ENCODE data around the gene HSD17B8. TPM values are rescaled to one million over a fixed set of nuclear protein-coding genes. Genes with fewer than 3 reads are reported as not detected.
A peak's percentile ranks its signal among the peaks of the same experiment; 100 is the strongest.

The HSD17B8 gene
- total RNA-seq: 18.2 and 18.3 TPM in 2 replicates

DNA sequence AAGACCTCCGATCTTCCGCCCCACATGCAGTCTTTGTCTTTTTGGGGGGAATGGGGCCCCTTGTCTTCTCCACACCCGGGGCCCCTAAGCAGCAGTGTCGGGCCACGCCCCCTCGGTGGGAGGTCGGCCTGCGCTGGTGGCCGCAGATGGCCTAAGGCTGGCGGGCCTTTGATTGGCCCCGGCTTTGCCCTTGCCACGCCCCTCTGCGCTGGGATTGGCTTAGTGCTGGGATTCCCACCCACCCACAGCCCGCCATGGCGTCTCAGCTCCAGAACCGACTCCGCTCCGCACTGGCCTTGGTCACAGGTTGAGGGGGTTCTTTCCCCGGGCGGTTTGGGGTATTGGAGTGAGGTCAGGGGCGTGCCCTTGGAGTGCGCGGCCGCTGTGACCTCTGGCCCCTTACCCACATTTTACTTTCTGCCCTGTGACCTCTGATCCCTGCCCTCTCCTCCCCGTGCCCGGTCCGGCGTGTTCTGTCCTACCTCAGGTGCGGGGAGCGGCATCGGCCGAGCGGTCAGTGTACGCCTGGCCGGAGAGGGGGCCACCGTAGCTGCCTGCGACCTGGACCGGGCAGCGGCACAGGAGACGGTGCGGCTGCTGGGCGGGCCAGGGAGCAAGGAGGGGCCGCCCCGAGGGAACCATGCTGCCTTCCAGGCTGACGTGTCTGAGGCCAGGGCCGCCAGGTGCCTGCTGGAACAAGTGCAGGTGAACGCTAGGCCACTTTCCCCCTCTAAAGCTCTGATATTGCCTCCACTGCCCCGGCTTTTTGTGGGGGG is at the start of gene HSD17B8:
TSS of gene HSD17B8 (plus strand) at position 241 of the 776 bp plus-strand sequence. CDS start at position 255, 14 bp downstream.
- H3K9me3 Mint-ChIP-seq: no peaks in the 10 kb centered on the region

GRCh38 chr6:33156561-33156960 is 47.9 kb upstream of the HSD17B8 start:
- Mint-ChIP-seq H3K27ac (no peak overlapping the region), H3K36me3 (ENCODE audit: low read depth) (peaks cover 2% of the 10 kb centered on the region)
- DNase-seq: no peak

More for the DNA sequence above, at the start of gene HSD17B8:
- intact Hi-C loops (cut with micrococcal nuclease): loop anchor here (1.0 to 10.0 kb wide), 7 partner anchors 45 to 1470 kb away; partner anchors contain the start of genes AGPAT1, CLIC1, PSMB8 and RNF5
- peak within 1 kb of the TSS; percentile 97 for H3K27ac Mint-ChIP-seq
- H3K4me1 Mint-ChIP-seq: peaks cover 61% of the 10 kb centered on the region
- no peaks in the 10 kb centered on the region for H3K27me3 Mint-ChIP-seq
- H3K4me3 Mint-ChIP-seq: peak within 1 kb of the TSS; percentile 100
- peak; percentile 97 for DNase-seq
- peaks cover 47% of the 10 kb centered on the region for H3K36me3 Mint-ChIP-seq (ENCODE audit: low read depth)

GRCh38 chr6:33156964-33157363 is 47.5 kb upstream of the HSD17B8 start:
- no peak overlapping the region for H3K27ac Mint-ChIP-seq
- intact Hi-C loops (cut with micrococcal nuclease): no loop called here
- peaks cover 1% of the 10 kb centered on the region for H3K9me3 Mint-ChIP-seq
- no peak for DNase-seq
- peaks cover 15% of the 10 kb centered on the region for H3K27me3 Mint-ChIP-seq
- peaks cover 13% of the 10 kb centered on the region for H3K4me1 Mint-ChIP-seq
- H3K4me3 Mint-ChIP-seq: no peak overlapping the region
- no peaks in the 10 kb centered on the region for H3K36me3 Mint-ChIP-seq (ENCODE audit: low read depth)

More at GRCh38 chr6:33156561-33156960, 47.9 kb upstream of the HSD17B8 start:
- intact Hi-C loops (cut with micrococcal nuclease): no loop called here
- Mint-ChIP-seq H3K4me1 (peaks cover 9% of the 10 kb centered on the region), H3K27me3 (peaks cover 18% of the 10 kb centered on the region), H3K9me3 (peaks cover 4% of the 10 kb centered on the region), H3K4me3 (no peak overlapping the region)

DNA sequence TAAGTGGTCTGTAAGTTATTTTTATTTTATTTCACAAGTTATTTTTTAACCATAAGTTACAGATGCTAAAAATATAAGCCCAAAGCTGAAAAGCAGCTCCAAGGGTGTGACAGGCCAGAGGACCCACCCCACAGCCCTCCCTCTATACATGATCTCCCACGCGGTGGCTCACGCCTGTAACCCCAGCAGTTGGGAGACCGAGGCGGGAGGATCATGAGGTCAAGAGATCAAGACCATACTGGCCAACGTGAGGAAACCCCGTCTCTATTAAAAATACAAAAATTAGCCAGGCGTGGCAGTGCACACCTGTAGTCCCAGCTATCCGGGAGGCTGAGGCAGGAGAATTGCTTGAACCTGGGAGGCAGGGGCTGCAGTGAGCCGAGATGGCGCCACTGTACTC is 44.4 kb upstream of the HSD17B8 start:
- no peak for DNase-seq
- Mint-ChIP-seq H3K4me1 (peaks cover 14% of the 10 kb centered on the region), H3K27ac (no peak overlapping the region), H3K4me3 (no peak overlapping the region), H3K9me3 (no peaks in the 10 kb centered on the region), H3K27me3 (peaks cover 2% of the 10 kb centered on the region), H3K36me3 (ENCODE audit: low read depth) (no peaks in the 10 kb centered on the region)
- intact Hi-C loops (cut with micrococcal nuclease): loop anchor here (2.0 to 5.0 kb wide), 2 partner anchors 37 to 43 kb away; no protein-coding TSS in a partner anchor

GRCh38 chr6:33160728-33161344 is 43.6 kb upstream of the HSD17B8 start:
- peaks cover 2% of the 10 kb centered on the region for H3K27me3 Mint-ChIP-seq
- no peaks in the 10 kb centered on the region for H3K9me3 Mint-ChIP-seq
- intact Hi-C loops (cut with micrococcal nuclease): loop anchor here (1.0 to 5.0 kb wide), 3 partner anchors 36 to 87 kb away; no protein-coding TSS in a partner anchor
- H3K36me3 Mint-ChIP-seq (ENCODE audit: low read depth): no peaks in the 10 kb centered on the region
- DNase-seq: no peak
- peak overlapping the region; percentile 87 for H3K4me3 Mint-ChIP-seq
- H3K4me1 Mint-ChIP-seq: peaks cover 14% of the 10 kb centered on the region
- no peak overlapping the region for H3K27ac Mint-ChIP-seq

GRCh38 chr6:33161354-33162331 is 42.8 kb upstream of the HSD17B8 start:
- H3K36me3 Mint-ChIP-seq (ENCODE audit: low read depth): no peaks in the 10 kb centered on the region
- H3K27ac Mint-ChIP-seq: peak overlapping the region; percentile 86
- peaks cover under 1% of the 10 kb centered on the region for H3K27me3 Mint-ChIP-seq
- H3K4me1 Mint-ChIP-seq: peaks cover 14% of the 10 kb centered on the region
- H3K4me3 Mint-ChIP-seq: peak overlapping the region; percentile 87
- no peaks in the 10 kb centered on the region for H3K9me3 Mint-ChIP-seq
- peak; percentile 96 for DNase-seq
- intact Hi-C loops (cut with micrococcal nuclease): loop anchor here (1.0 to 5.0 kb wide), 3 partner anchors 35 to 87 kb away; no protein-coding TSS in a partner anchor

- H3K4me1 Mint-ChIP-seq: peaks cover 14% of the 10 kb centered on the region
- intact Hi-C loops (cut with micrococcal nuclease): loop anchor here (5.0 kb wide), 1 partner anchor 46 kb away; no protein-coding TSS in a partner anchor
These were observed 40.9 kb upstream of the HSD17B8 start for GRCh38 chr6:33163540-33163939.

GRCh38 chr6:33164176-33164575 is 40.3 kb upstream of the HSD17B8 start:
- Mint-ChIP-seq H3K27ac (no peak overlapping the region), H3K4me3 (no peak overlapping the region)
- intact Hi-C loops (cut with micrococcal nuclease): loop anchor here (5.0 kb wide), 1 partner anchor 47 kb away; no protein-coding TSS in a partner anchor

More at GRCh38 chr6:33163540-33163939, 40.9 kb upstream of the HSD17B8 start:
- no peak for DNase-seq
- no peaks in the 10 kb centered on the region for H3K36me3 Mint-ChIP-seq (ENCODE audit: low read depth)
- H3K27ac Mint-ChIP-seq: no peak overlapping the region
- no peaks in the 10 kb centered on the region for H3K27me3 Mint-ChIP-seq
- no peak overlapping the region for H3K4me3 Mint-ChIP-seq
- H3K9me3 Mint-ChIP-seq: no peaks in the 10 kb centered on the region

GRCh38 chr6:33164665-33165373 is 39.6 kb upstream of the HSD17B8 start:
- intact Hi-C loops (cut with micrococcal nuclease): loop anchor here (5.0 kb wide), 1 partner anchor 48 kb away; no protein-coding TSS in a partner anchor

More at GRCh38 chr6:33164176-33164575, 40.3 kb upstream of the HSD17B8 start:
- Mint-ChIP-seq H3K27me3 (no peaks in the 10 kb centered on the region), H3K36me3 (ENCODE audit: low read depth) (no peaks in the 10 kb centered on the region), H3K4me1 (peaks cover 14% of the 10 kb centered on the region), H3K9me3 (no peaks in the 10 kb centered on the region)
- DNase-seq: no peak

DNA sequence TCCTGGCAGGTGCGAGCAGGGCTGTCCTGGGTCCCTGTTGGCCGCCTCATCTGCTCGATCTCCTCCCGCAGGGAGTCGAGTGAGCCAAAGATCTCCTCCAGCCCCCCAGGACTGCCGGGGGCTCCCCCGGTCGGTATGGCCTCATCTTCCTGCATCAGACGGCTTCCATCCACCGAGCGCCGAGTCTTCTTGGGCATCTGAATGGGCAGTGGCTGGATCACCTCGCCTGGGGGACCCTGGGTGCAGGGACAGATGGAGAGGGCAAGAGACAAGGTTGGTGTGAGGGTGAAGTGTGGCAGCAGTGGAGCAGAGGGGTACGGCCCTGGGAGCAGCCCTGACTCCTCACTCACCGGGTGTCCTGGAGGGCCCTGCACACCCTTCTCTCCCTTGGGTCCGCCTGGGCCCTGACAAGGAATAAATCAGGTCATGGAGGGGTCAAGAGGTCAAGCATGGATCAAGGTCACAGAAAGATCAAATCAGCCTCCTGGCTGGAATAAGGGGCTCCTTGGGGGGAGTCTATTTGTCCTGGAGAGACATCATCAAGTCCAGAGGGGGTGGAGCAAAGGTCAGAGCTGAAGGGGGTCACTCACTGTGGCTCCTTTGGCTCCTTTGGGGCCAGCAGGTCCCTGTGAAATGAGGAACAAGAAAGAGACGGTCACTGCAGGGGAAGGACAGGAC is 38.7 kb upstream of the HSD17B8 start:
- DNase-seq: no peak
- intact Hi-C loops (cut with micrococcal nuclease): no loop called here
- no peaks in the 10 kb centered on the region for H3K9me3 Mint-ChIP-seq
- H3K4me3 Mint-ChIP-seq: no peak overlapping the region
- no peaks in the 10 kb centered on the region for H3K27me3 Mint-ChIP-seq
- no peaks in the 10 kb centered on the region for H3K36me3 Mint-ChIP-seq (ENCODE audit: low read depth)
- H3K4me1 Mint-ChIP-seq: peaks cover 11% of the 10 kb centered on the region
- no peak overlapping the region for H3K27ac Mint-ChIP-seq

More at GRCh38 chr6:33164665-33165373, 39.6 kb upstream of the HSD17B8 start:
- no peaks in the 10 kb centered on the region for H3K27me3 Mint-ChIP-seq
- H3K9me3 Mint-ChIP-seq: no peaks in the 10 kb centered on the region
- peaks cover 14% of the 10 kb centered on the region for H3K4me1 Mint-ChIP-seq
- H3K36me3 Mint-ChIP-seq (ENCODE audit: low read depth): no peaks in the 10 kb centered on the region
- no peak overlapping the region for H3K4me3 Mint-ChIP-seq
- DNase-seq: no peak
- no peak overlapping the region for H3K27ac Mint-ChIP-seq

GRCh38 chr6:33166363-33166762 is 38.1 kb upstream of the HSD17B8 start:
- H3K27me3 Mint-ChIP-seq: no peaks in the 10 kb centered on the region
- no peak overlapping the region for H3K27ac Mint-ChIP-seq
- peaks cover 8% of the 10 kb centered on the region for H3K4me1 Mint-ChIP-seq
- no peaks in the 10 kb centered on the region for H3K36me3 Mint-ChIP-seq (ENCODE audit: low read depth)
- intact Hi-C loops (cut with micrococcal nuclease): no loop called here
- H3K4me3 Mint-ChIP-seq: no peak overlapping the region
- no peak for DNase-seq
- no peaks in the 10 kb centered on the region for H3K9me3 Mint-ChIP-seq

GRCh38 chr6:33166811-33167210 is 37.6 kb upstream of the HSD17B8 start:
- peaks cover 3% of the 10 kb centered on the region for H3K4me1 Mint-ChIP-seq
- intact Hi-C loops (cut with micrococcal nuclease): no loop called here
- no peaks in the 10 kb centered on the region for H3K36me3 Mint-ChIP-seq (ENCODE audit: low read depth)
- no peak for DNase-seq
- no peaks in the 10 kb centered on the region for H3K27me3 Mint-ChIP-seq
- no peak overlapping the region for H3K27ac Mint-ChIP-seq
- H3K9me3 Mint-ChIP-seq: no peaks in the 10 kb centered on the region
- no peak overlapping the region for H3K4me3 Mint-ChIP-seq
